Anterior cingulate cortex (tissue), 58 donors: ENCODE data around the gene SLC29A4.
A peak's percentile ranks its signal among the peaks of the same experiment; 100 is the strongest.
"Not testable (repeated sequence)": the region's sequence is repeated elsewhere in the genome, so short reads cannot be mapped to it uniquely, and the experiment has no call there.

Source experiments
- DNase-seq, 58 donors: peaks; one replicate each; lab custom pipeline; 2025; lab: John Stamatoyannopoulos, UW

SLC29A4 gene, protein sequence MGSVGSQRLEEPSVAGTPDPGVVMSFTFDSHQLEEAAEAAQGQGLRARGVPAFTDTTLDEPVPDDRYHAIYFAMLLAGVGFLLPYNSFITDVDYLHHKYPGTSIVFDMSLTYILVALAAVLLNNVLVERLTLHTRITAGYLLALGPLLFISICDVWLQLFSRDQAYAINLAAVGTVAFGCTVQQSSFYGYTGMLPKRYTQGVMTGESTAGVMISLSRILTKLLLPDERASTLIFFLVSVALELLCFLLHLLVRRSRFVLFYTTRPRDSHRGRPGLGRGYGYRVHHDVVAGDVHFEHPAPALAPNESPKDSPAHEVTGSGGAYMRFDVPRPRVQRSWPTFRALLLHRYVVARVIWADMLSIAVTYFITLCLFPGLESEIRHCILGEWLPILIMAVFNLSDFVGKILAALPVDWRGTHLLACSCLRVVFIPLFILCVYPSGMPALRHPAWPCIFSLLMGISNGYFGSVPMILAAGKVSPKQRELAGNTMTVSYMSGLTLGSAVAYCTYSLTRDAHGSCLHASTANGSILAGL

DNA sequence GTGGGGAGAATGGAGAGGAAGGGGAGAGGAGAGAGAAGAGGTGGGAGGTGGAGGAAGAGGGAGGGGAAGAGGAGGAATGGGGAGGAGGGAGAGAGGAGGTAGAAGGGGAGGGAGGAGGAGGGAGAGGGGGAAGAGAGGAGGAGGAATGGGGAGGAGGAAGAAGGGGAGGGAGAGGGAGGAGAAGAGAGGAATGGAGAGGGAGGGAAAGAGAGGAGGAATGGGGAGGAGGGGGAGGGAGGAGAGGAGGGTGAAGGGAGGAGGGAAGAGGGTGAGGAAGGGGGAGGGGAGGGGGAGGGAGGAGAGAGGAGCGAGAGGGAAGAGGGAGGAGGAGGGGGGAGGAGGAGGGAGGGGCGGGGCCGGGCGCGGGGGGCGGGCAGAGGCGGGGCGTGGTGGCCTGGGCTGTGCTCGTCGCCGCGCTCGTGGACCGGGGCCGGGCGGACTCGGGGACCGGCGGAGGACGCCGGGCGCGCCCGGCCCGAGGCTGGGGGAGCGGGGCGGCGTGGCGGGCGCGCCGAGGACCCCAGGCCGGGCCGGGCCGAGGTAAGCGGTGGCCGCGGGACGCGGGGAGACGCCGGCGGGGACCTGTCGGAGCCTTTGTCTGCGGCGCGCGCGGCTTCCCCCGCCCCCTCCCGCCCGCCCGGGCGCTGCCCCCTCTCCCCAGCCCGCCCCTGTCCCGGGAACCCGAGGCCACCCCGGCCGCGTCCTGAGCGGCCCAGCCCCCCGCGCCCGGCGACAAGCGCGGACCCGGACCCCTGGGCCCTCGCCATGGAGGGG lies at the start of gene SLC29A4:
Gene SLC29A4 (plus strand): TSS at position 401 of the 774 bp plus-strand sequence. CDS start 4,874 bp downstream, outside the sequence.
- peak in 38 of 58 donors; percentile 4 to 64 (median 32) for DNase-seq

- no peak for DNase-seq
Observed at GRCh38 chr7:5234852-5235831, 47.6 kb upstream of the SLC29A4 start.

DNA sequence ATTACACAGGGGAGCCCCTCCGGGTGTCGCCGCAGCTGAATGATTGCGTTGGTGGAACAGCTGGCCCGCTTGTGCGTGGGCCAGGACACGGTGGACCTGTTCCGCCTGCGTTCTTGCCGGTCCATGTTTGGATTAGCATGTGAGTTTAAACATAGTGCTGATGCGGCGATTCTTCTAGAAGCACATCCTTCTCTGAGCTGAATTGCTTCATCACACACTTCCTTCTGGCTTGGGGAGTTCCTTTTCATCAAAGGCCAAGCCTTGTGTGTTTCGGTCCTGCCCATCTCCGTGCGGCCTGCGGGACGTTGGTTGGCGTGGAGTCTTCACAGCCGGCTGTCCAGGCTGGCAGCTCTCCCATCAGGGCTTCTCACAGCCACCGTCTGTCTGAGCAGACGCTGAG lies 45.5 kb upstream of the SLC29A4 start:
- peak in 56 of 58 donors; percentile 8 to 88 (median 62) for DNase-seq

DNA sequence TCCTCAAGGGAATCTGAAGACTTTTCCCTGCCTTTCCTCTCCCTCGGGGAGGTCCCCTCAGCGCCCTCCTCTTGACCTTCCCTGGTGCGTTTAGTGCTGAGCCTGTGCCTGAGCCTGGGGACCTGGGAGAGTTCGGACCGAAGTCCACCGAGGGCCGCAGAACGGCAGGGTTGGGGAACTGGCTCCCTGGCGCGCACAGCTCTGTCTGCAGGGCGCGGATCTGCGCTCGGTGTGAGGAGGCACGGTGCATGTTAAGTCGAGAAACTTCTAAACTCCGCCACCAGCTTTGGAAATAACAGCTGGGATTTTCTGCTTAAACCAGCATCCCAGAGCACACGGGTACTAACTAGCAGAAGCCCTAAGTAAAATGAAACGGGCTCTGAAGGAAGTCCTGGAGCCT lies 44.2 kb upstream of the SLC29A4 start:
- DNase-seq, result no peak

GRCh38 chr7:5243261-5243660 lies 39.5 kb upstream of the SLC29A4 start:
- no peak for DNase-seq

GRCh38 chr7:5248201-5248885 lies 34.4 kb upstream of the SLC29A4 start:
- DNase-seq, result no peak

GRCh38 chr7:5250787-5251186 lies 32.0 kb upstream of the SLC29A4 start:
- DNase-seq, result not testable (repeated sequence)

GRCh38 chr7:5253529-5253928 lies 29.2 kb upstream of the SLC29A4 start:
- peak in 10 of 58 donors; percentile 25 to 67 (median 39) for DNase-seq

- not testable (repeated sequence) for DNase-seq
Observed at GRCh38 chr7:5254371-5254770, 28.4 kb upstream of the SLC29A4 start.

DNA sequence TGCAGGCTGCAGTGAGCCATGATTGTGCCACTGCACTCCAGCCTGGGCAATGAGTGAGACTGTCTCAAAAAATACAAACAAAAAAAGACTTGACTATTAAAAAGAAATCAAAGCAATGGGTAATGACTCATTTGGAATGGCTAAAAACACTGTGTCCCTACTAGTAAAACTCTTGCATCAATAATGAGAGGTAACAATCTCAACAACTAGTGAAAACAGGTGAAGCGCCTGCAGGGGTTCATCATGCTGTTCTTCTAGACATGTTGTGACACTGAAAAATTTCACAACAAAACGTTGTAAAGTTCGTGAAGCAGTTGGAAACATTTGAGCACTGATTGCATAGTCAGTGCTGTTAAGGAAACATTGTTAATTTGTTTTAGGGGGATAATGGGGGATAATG lies 26.9 kb upstream of the SLC29A4 start:
- DNase-seq, result no peak

- DNase-seq, result not testable (repeated sequence)
Observed at GRCh38 chr7:5260530-5261068, 22.1 kb upstream of the SLC29A4 start.

- not testable (repeated sequence) for DNase-seq
Observed at GRCh38 chr7:5263066-5263465, 19.7 kb upstream of the SLC29A4 start.

- peak in 1 of 58 donors; percentile 35 for DNase-seq
Observed at GRCh38 chr7:5265320-5266190, 17.2 kb upstream of the SLC29A4 start.

DNA sequence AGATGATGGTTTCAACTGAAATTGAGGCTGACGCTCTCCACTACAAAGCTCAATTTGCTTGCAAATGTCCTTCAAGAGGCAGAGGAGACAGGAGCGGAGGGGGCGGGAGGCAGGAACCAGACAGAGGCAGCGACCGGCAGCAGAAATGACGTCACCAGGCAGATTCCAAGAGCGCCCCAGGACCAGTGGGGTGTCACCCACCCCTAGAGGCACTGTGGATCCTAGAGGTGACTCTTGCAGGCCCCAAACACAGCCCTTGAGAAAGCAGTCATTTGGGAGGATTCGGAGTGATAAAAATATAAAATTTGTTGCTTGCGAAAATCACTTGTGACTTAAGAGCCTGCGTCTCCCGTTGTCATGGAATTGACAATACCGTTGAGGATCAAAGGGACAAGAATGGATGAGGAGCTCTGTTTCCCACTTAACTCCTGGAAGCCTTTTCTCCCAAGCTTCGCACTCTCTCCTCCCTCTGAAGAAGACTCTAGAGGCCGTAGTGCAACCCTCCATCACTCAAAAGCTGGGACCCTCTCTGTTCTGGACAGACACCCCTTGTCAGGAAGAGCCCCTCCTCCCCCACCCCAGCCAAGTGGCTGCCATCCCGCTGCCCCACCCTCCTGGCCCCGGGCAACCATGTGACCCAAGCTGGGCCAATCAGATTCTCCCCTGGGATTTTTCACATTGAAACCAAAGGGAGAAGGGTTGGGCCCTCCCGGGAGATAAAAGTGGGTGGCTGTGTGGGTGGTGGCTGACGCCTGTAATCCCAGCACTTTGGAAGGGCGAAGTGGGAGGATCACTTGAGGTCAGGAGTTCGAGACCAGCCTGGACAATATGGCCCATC lies 16.3 kb upstream of the SLC29A4 start:
- peak in 30 of 58 donors; percentile 6 to 57 (median 32) for DNase-seq

DNA sequence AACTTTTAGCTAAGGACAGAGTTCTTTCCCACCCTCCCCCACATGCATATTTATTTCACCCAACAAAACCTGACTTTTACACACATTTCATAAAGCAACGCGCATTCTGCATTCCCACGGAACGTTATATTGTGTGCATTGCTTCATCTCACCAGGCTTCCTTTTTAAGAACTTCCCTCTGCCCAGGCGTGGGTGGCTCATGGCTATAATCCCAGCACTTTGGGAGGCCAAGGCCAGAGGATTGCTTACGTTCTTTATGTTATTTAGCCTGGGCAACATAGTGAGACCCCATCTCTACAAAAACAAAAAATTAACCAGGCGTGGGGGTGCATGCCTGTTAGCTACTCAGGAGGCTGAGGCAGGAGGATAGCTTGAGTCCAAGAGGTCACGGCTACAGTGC lies 14.9 kb upstream of the SLC29A4 start:
- peak in 1 of 58 donors; percentile 19 for DNase-seq

DNA sequence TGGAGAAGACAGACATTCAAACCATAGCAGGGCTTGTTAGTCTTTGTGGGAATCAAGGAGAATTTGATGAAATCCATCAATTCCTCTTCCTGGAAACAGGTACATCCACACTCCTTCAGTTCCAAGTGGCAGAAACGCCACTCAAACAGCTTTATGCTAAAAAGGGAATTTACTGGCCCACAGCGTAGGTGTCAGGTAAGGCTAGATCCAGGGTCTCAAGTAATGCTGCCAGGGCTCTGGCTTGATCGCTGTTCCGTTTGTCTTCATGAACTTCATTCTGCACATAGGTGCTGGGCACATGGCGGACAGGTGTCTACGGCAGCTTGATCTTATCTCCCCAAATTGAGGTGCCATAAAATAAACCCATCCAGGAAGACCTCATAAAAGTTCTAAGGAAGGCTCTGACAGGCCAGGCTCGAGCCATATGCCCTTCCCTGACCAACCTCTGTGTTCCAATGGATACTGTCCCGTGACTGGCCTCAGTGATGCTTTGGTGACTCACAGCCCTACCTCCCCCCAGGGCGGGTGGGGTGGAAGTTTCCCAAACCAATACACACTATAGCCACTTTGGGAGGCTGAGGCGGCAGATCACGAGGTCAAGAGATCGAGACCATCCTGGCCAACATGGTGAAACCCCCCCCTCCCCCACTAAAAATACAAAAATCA lies 12.6 kb upstream of the SLC29A4 start:
- DNase-seq, result not testable (repeated sequence)

- no peak for DNase-seq
Observed at GRCh38 chr7:5270788-5271187, 12.0 kb upstream of the SLC29A4 start.
